ENCODE measurements around the gene CDH11. TPM values are rescaled to one million over a fixed set of nuclear protein-coding genes. Genes with fewer than 3 reads are reported as not detected.

Gene CDH11
- total RNA-seq, 1 experiment from 2014 or later = 5.4 TPM

GRCh38 chr16:64950262-64950661 is 171.6 kb downstream of the CDH11 start:
- peak; percentile 49 for DNase-seq

More at GRCh38 chr16:64950262-64950661, 171.6 kb downstream of the CDH11 start:
- Histone ChIP-seq H3K79me1 (ENCODE audit: insufficient read depth, low read depth, low read length, poor library complexity, severe bottlenecking) (no peaks in the 10 kb centered on the region), H4K5ac (ENCODE audit: insufficient read length, low read depth, low read length) (no peak overlapping the region), H3K4ac (ENCODE audit: low read depth, low read length) (no peak overlapping the region), H4K91ac (ENCODE audit: insufficient read length, low read depth, low read length) (no peak overlapping the region), H3K79me2 (ENCODE audit: insufficient read depth, low read length) (no peaks in the 10 kb centered on the region), H3T11ph (ENCODE audit: low read length) (no peak overlapping the region), H3K27me3 (ENCODE audit: insufficient read depth, low read length) (no peaks in the 10 kb centered on the region), H3K18ac (ENCODE audit: insufficient read length, low read depth, low read length) (no peak overlapping the region), H3K4me2 (ENCODE audit: insufficient read depth, insufficient read length, low read length) (no peak overlapping the region), H3K27ac (ENCODE audit: insufficient read length, low read depth, low read length) (no peak overlapping the region), H3K9ac (ENCODE audit: extremely low read depth, insufficient read length, low read length) (no peak overlapping the region), H2BK20ac (ENCODE audit: low read depth, low read length, poor library complexity, severe bottlenecking) (no peak overlapping the region), H3K4me1 (ENCODE audit: insufficient read depth, low read length) (no peaks in the 10 kb centered on the region), H2BK5ac (ENCODE audit: insufficient read length, low read length) (no peak overlapping the region), H2BK15ac (ENCODE audit: low read depth, low read length) (no peak overlapping the region), H3K56ac (ENCODE audit: insufficient read length, low read depth, low read length) (no peak overlapping the region), H2AFZ (ENCODE audit: low read length) (no peak overlapping the region), H3K14ac (ENCODE audit: insufficient read depth, low read length) (no peak overlapping the region), H2BK12ac (ENCODE audit: insufficient read length, low read depth, low read length) (no peak overlapping the region), H3K23ac (ENCODE audit: insufficient read length, low read depth, low read length) (no peak overlapping the region), H2BK120ac (ENCODE audit: low read depth, low read length, poor library complexity, severe bottlenecking) (no peak overlapping the region), H2AK5ac (ENCODE audit: insufficient read length, low read length) (no peak overlapping the region), H3K9me3 (ENCODE audit: control insufficient read depth, low read depth, low read length) (no peaks in the 10 kb centered on the region), H4K8ac (replicated peaks; ENCODE audit: insufficient read length, low read depth, low read length) (no peak overlapping the region), H4K20me1 (ENCODE audit: control insufficient read depth, insufficient read depth, insufficient read length) (no peaks in the 10 kb centered on the region), H3K23me2 (ENCODE audit: insufficient read length, low read depth, low read length, poor library complexity, severe bottlenecking) (no peaks in the 10 kb centered on the region)
- Mint-ChIP-seq H3K36me3 (ENCODE audit: insufficient read depth in 1 of 3, low read depth in 3 of 3) (peaks cover 0 to 5% (median 0%) of the 10 kb centered on the region in 3 experiments; a peak in 2 of 7 replicates), H3K27me3 (ENCODE audit: low read depth) (no peaks in the 10 kb centered on the region; the same call in 1 of the 2 replicates), H3K4me3 (no peak overlapping the region), H3K4me1 (no peaks in the 10 kb centered on the region), H3K9me3 (no peaks in the 10 kb centered on the region; a peak in 1 of 5 replicates), H3K27ac (no peak overlapping the region)
- no CpG with 5 or more reads among the region's 7 CpGs for WGBS (ENCODE audit: extremely low coverage, insufficient read length, low lambda C conversion rate)
- peak; percentile 67 for TF ChIP-seq CTCF (conservative IDR thresholded peaks at IDR 0.05)
